Activated CD4-positive, alpha-beta T cell treated with anti-CD3 and anti-CD28 coated beads, Interleukin-2, amount 50 U/mL, for 4 hours (primary cell): ENCODE measurements around the gene FAM107B.
"Not testable (repeated sequence)": the region's sequence is repeated elsewhere in the genome, so short reads cannot be mapped to it uniquely, and the experiment has no call there.

Source experiments
- DNase-seq, 2 experiments: peaks; one replicate each; pipeline ENCODE4 v3.0.0-alpha.2; 2020

Gene FAM107B

GRCh38 chr10:14659626-14660196, 115.0 kb downstream of the FAM107B start:
- peak; percentile 23 to 27 for DNase-seq

GRCh38 chr10:14659137-14659536, 115.6 kb downstream of the FAM107B start:
- not testable (repeated sequence) for DNase-seq

GRCh38 chr10:14658331-14659127, 116.2 kb downstream of the FAM107B start:
- DNase-seq = no peak

DNA sequence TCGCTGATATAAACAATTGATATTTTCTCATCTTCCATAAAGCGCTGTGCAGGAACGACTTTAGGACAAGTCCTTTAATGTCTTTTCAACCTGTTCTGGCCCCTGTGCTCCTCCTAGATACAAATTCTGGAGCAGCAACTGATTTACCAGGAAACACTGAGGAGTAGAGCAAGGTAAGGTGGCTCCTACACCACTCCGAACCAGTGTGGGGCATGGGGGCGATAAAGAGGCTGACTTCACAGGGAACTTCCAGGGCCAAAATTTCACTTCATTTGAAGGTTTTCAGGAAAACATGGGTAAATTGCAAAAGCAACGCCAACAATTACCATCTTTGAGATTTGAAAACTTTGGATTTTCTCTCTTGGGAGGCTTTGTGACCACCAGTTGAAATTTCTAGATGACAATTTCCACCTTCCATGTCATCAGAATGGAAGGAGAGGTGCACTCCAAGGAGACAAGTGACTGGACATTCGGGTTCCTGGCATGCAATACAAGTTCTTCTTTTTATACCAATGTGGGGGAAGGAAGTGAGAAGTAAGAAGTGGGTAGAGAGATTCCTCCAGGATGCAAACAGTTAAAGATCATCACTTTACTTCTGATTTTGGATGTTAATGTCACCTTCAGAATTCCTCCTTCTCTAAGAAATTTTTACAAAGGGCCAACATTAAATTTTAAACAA, 118.5 kb downstream of the FAM107B start:
- no peak for DNase-seq

GRCh38 chr10:14654821-14655382, 119.8 kb downstream of the FAM107B start:
- DNase-seq = no peak

- no peak for DNase-seq
These were observed 121.2 kb downstream of the FAM107B start for GRCh38 chr10:14653271-14654161.

DNA sequence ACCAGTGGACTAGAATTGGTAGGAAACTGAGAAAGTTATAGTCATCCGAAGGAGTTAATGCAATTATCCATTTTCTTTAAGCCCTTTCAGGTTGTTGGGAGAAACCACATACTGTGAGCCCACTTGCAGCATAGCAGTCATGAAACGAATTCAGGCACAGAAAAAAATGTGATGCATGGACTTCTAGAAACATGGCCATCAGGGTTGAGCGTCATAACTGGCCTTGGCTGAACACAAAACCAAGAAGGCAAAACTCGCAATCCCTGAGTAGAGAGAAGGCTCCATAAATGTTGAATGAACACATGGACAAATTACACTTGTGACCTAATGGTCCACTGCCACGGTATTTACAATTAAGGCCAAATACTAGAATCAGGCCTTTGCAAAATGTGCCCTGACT, 121.9 kb downstream of the FAM107B start:
- no peak for DNase-seq

GRCh38 chr10:14652067-14652466, 122.6 kb downstream of the FAM107B start:
- DNase-seq = no peak

DNA sequence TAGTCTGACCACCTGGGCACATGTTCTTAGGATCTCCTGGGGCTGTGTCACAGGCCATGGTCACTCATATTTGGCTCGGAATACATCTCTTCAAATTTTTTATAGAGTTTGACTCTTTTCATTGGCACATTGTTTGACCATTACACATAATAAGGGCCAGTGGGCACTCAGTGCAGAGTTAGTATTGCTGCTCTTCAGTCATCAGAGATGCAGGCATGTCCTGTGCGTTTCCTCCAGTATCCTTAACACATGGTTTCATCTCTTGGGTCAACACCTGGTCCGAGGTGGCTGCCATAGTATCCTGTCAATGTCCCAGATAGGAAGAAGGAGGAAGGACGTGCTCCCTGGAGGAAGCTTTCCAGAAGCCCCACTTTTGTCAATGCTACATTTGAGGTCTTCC, 125.0 kb downstream of the FAM107B start:
- DNase-seq = no peak

DNA sequence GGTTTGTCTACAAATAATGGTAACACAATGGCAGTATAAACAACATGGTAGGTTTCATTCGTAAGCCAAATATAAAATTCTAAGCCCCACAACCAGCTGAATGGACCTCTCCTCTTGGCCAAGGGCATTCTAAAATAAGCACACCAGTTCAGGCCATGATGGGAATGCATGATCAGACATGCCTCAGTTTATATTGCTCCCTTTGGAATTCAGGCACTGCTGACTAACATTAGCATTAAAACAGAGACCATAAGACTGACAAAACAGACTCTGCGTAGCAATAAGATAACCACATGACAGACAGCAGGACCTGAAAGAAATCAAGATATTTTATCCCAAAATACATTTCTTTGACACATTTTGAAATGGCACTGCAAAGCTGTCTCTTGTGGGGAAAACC, 125.8 kb downstream of the FAM107B start:
- no peak for DNase-seq

DNA sequence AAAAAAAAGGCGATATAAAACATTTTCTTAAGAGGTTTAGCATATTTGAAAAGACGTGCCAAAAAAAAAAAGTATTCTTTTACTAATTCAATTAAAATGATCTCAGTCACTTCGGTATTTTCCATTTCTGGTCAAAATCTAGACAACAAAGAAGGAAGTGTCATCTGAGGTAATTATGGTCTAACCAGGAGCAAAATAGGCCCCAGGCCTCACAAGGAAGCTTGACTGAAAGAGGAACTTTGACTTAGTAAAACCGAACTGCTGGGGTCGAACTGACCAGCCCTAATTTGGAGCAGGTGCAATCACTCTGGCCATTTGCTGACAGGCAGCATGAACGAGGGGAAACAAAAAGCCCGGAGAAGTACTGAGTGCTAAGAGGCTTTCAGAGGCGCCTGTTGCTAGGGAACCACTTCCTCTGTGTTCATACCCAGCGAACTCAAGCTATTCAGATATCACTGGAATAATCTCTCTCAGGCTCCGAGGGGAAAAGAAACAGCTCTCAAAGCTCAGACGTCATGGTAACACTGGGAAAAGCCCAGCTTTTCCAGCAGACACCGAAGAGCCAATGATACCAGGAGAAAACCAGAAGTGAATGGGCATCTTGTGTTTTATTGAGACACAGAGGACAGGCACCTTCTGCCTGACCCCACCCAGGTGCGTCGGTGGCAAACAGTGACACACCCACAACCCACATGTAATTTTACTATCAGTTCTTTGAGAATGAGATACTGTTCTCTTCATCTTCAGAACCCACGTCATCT, 126.5 kb downstream of the FAM107B start:
- DNase-seq = peak; percentile 62 to 71

DNA sequence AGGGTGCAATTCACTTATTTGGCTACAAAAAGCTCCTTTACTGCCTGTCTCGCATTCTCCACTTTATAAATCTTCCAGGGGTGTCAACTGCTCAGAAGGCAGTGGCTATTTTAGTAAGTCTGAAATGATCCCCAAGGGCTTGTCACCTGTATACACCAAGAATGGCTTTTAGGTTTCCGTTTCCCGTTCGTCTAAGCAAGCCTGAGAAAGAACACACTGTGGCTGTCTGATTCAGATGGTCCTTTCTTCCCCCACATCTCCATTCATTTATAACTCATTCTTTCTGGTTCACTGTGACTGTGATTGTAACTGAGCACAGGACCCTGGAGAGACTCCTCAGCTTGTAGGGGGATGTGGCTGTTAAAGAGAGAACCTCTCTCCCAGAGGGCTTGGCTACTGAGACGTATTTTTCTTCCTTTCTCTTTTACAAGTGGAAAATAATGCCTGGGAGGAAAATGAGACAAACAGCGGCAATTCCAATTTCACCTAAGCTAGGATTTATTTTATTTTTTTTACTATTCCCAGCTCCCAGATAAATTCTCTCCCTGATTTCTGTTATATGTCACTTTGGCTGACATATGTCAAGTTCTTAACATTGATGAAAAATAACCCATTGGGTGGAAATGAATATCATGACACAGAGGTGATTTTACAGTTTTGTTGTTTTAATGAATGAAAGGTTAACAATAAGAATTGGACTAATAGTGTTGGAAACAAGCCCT, 129.3 kb downstream of the FAM107B start:
- DNase-seq = no peak

- no peak for DNase-seq
These were observed 135.1 kb downstream of the FAM107B start for GRCh38 chr10:14639637-14640036.

GRCh38 chr10:14635043-14635710, 139.5 kb downstream of the FAM107B start:
- no peak for DNase-seq

- DNase-seq = not testable (repeated sequence)
These were observed 140.1 kb downstream of the FAM107B start for GRCh38 chr10:14634572-14634971.

DNA sequence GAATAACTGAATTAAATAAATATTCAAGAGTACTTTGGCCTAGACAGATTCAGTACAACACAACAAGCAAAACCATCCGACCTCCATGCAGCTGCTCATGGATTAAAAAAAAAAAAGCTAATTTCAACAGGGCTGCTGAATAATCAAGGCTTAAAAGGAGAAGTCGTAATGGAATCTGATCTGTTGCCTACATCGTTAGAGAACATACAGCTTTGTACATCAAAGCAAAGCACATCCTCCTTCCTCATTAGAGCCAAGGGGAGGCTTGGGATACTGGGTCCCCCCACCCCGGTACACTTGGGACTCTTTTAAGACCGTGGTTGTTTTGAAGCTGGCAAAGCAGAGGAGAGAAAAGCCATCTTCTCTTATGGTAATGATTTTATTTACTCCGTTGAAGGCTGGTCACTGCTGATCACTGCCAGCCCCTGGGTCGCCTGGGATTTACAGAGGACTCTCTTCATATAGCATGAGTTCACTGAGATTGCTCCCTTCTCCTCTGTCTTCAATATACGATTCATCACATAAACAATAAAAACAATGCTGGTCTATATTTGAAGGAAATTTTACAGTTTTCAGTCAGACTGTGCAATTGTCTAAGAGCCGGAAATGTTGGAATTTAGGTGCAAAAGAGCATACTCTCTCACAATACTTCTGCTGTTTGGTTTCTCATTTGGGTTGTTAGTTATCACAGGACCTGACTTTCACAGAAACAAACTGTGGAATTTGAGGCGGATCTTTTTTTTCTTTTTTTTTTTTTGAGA, 148.8 kb downstream of the FAM107B start:
- DNase-seq = no peak

- DNase-seq = no peak
These were observed 149.5 kb downstream of the FAM107B start for GRCh38 chr10:14625192-14625631.

GRCh38 chr10:14624600-14624999, 150.1 kb downstream of the FAM107B start:
- no peak for DNase-seq

DNA sequence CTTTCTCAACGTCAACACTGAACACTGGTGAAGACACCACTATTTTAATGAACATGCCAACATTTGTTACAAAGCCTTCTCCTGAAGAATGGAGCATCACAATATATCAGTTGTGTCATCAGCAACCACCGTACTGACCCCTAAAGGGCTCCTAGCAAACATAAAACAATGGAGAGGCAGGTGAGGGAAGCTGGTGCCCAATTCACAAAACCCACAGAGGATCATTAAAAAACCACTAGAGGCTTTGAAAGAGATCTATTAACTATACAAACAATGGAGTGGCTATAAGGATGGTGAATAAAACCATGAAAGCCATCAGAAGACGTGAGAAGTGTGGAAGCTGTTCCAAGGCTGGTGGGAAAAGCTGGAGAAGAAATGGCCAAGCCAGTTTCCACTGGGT, 150.8 kb downstream of the FAM107B start:
- no peak for DNase-seq

GRCh38 chr10:14621037-14621436, 153.7 kb downstream of the FAM107B start:
- DNase-seq = no peak
